K562 (cell line): ENCODE data around the gene CACNA1A. TPM values are rescaled to one million over a fixed set of nuclear protein-coding genes. Genes with fewer than 3 reads are reported as not detected.

Experiments used
- ATAC-seq: fragments of 200-7000 bp; cut with Tn5 transposase; 3 replicates; pipeline ENCODE4 v1.9.1; 2020; ENCODE audit warnings: moderate library complexity
- BruUV-seq: library from RNA; stranded (reverse); fragments of 400-500 nt; replicated peaks from 2 replicates; lab custom pipeline; 2021; lab: Mats Ljungman, UMichigan
- CTCF ChIA-PET: fragments of 300-600 bp; formaldehyde crosslinking; extraction: SDS; loops from one replicate; lab custom pipeline; 2021; ENCODE audit warnings: low intra/inter-chr PET ratio; lab: Yijun Ruan, JAX
- POLR2A ChIA-PET: fragments of 300-600, 350-650 bp; sonication (Branson Sonifier 250); formaldehyde crosslinking; extraction: SDS; loops from one replicate; lab custom pipeline; 2021; ENCODE audit warnings: antibody characterized with exemption, inconsistent platforms; lab: Yijun Ruan, JAX
- DNase-seq, 4 experiments: peaks; one replicate each; pipeline versions ENCODE4 v3.0.0 to v3.0.0-alpha.2; 2011 to 2018; ENCODE audit warnings: low spot score in 3 of 4, mixed read lengths in 3 of 4; ENCODE audit errors: extremely low read depth in 1 of 4
- FAIRE-seq: peaks from 2 replicates; lab custom pipeline; 2011; peaks lifted over from hg19 to GRCh38; lab: Jason Lieb, UNC
- H2AFZ ChIP-seq: 2 replicates; pipeline ENCODE4 v1.6.0; 2011; ENCODE audit warnings: low read depth, low read length, control low read depth, inconsistent platforms
- H3K27ac ChIP-seq: fragments of 200-600 bp; 3 replicates; pipeline ENCODE4 v1.8.0; 2011; ENCODE audit warnings: low read depth, mild to moderate bottlenecking, control low read depth, inconsistent platforms, low read length, moderate library complexity, mixed read lengths; ENCODE audit errors: extremely low read depth
- H3K27me3 ChIP-seq, 2 experiments: fragments of 300-600 bp in 1 of 2; 2 replicates in 1 of 2; 3 replicates in 1 of 2; pipeline versions ENCODE4 v1.6.0 to v1.8.0; 2011; ENCODE audit warnings: inconsistent platforms in 2 of 2, low read length in 2 of 2, mild to moderate bottlenecking in 1 of 2, mixed read lengths in 1 of 2, moderate library complexity in 1 of 2; ENCODE audit not compliant: control insufficient read depth in 2 of 2, insufficient read depth in 2 of 2
- H3K36me3 ChIP-seq: fragments of 300-600 bp; 3 replicates; pipeline ENCODE4 v1.8.0; 2011; ENCODE audit warnings: mild to moderate bottlenecking, low read length, inconsistent platforms; ENCODE audit not compliant: control insufficient read depth, insufficient read depth
- H3K4me1 ChIP-seq, 2 experiments: fragments of 200-600 bp in 1 of 2; replicated peaks in 1 of 2; 2 replicates in 1 of 2; 3 replicates in 1 of 2; pipeline versions ENCODE4 v1.5.1 to v1.8.0; 2011; ENCODE audit warnings: inconsistent platforms in 2 of 2, low read length in 2 of 2, mild to moderate bottlenecking in 1 of 2, mixed read lengths in 1 of 2, moderate library complexity in 1 of 2; ENCODE audit not compliant: control insufficient read depth in 2 of 2, insufficient read depth in 2 of 2
- H3K4me2 ChIP-seq: 2 replicates; pipeline ENCODE4 v1.6.1; 2011; ENCODE audit warnings: low read length, control low read depth, inconsistent platforms, mixed read lengths; ENCODE audit not compliant: insufficient read depth
- H3K4me3 ChIP-seq: fragments of 200-600 bp; sonication (generic), shearing (Covaris generic); 2 replicates; pipeline ENCODE4 v1.5.1; 2016; ENCODE audit warnings: control low read depth, inconsistent platforms
- H3K79me2 ChIP-seq: fragments of 200-600 bp; 3 replicates; pipeline ENCODE4 v1.8.0; 2011; ENCODE audit warnings: low read length, inconsistent platforms; ENCODE audit not compliant: control insufficient read depth, insufficient read depth
- H3K9ac ChIP-seq, 2 experiments: 2 replicates each; pipeline versions ENCODE4 v1.6.0 to v1.6.1; 2011; ENCODE audit warnings: low read depth in 2 of 2, low read length in 2 of 2, control low read depth in 1 of 2, inconsistent platforms in 1 of 2, mild to moderate bottlenecking in 1 of 2, mixed read lengths in 1 of 2; ENCODE audit not compliant: insufficient read depth in 1 of 2
- H3K9me1 ChIP-seq: one replicate; pipeline ENCODE4 v1.6.0; 2011; ENCODE audit warnings: inconsistent platforms, mild to moderate bottlenecking, low read length, moderate library complexity; ENCODE audit not compliant: control insufficient read depth, insufficient read depth
- H3K9me3 ChIP-seq: replicated peaks from 2 replicates; pipeline ENCODE4 v1.5.1; 2011; ENCODE audit warnings: low read depth, low read length, inconsistent platforms; ENCODE audit not compliant: control insufficient read depth, insufficient read depth
- H4K20me1 ChIP-seq: replicated peaks from 2 replicates; pipeline ENCODE4 v1.6.1; 2011; ENCODE audit warnings: low read length, inconsistent platforms, mixed read lengths; ENCODE audit not compliant: control insufficient read depth, insufficient read depth
- DMBX1 ChIP-seq: fragments of 250-450 bp; sonication (Bioruptor Pico); IDR thresholded peaks from 2 replicates; pipeline ENCODE4 v1.8.0; 2022; ENCODE audit warnings: inconsistent platforms, mild to moderate bottlenecking, moderate library complexity, borderline replicate concordance
- E2F1 ChIP-seq: sonication (generic); formaldehyde crosslinking; IDR thresholded peaks from 2 replicates; pipeline ENCODE4 v1.8.1; 2023; ENCODE audit warnings: mild to moderate bottlenecking, missing genetic modification reagents, moderate library complexity
- EHMT2 ChIP-seq: fragments of 450-650 bp; IDR thresholded peaks from 2 replicates; pipeline ENCODE4 v1.6.1; 2018; ENCODE audit warnings: antibody characterized with exemption
- GABPB1 ChIP-seq: sonication (generic); formaldehyde crosslinking; IDR thresholded peaks from 2 replicates; pipeline ENCODE4 v1.8.0; 2022; ENCODE audit warnings: mild to moderate bottlenecking, missing genetic modification reagents
- SREBF2 ChIP-seq: sonication (generic); formaldehyde crosslinking; IDR thresholded peaks from 2 replicates; pipeline ENCODE4 v1.4.0; 2020; ENCODE audit warnings: mild to moderate bottlenecking, missing genetic modification reagents
- TFAP4 ChIP-seq: sonication (generic); formaldehyde crosslinking; IDR thresholded peaks from 2 replicates; pipeline ENCODE4 v1.8.0; 2022; ENCODE audit warnings: missing genetic modification reagents, mild to moderate bottlenecking, moderate library complexity, borderline replicate concordance
- ZBTB40 ChIP-seq, 2 experiments: fragments of 450-650 bp in 1 of 2; sonication (generic) in 1 of 2; formaldehyde crosslinking in 1 of 2; IDR thresholded peaks; 2 replicates each; pipeline versions ENCODE4 v1.7.1 to v1.9.0; 2016 to 2022; ENCODE audit warnings: inconsistent platforms in 1 of 2, mild to moderate bottlenecking in 1 of 2, missing genetic modification reagents in 1 of 2
- ZFP1 ChIP-seq: fragments of 450-650 bp; formaldehyde crosslinking; IDR thresholded peaks from 2 replicates; pipeline ENCODE4 v1.4.0; 2020; ENCODE audit warnings: mild to moderate bottlenecking, mixed read lengths
- WGBS: fragments of 100-300 bp; shearing (Covaris generic); methylation state at CpG from one replicate; pipeline ENCODE4 v1.1.6; 2016; ENCODE audit warnings: low coverage, mixed read lengths; ENCODE audit not compliant: insufficient coverage; ENCODE audit errors: missing lambda C conversion rate; 5-methylcytosine and 5-hydroxymethylcytosine counted together
- in situ Hi-C: fragments of 300-500 bp; cut with MboI; formaldehyde crosslinking; loops from 4 replicates; pipeline ENCODE4 v1.15.0; 2018; ENCODE audit warnings: inconsistent platforms, mixed read lengths
- intact Hi-C: fragments of 100-400 bp; cut with micrococcal nuclease; formaldehyde crosslinking; loops from 2 replicates; pipeline ENCODE4 v1.14.2; 2022
- polyA plus RNA-seq, 8 experiments: library from polyadenylated mRNA; depleted of rRNA in 4 of 8; stranded (reverse) in 5 of 8; unstranded in 3 of 8; fragments of >200 nt; fragmentation: Nextera tagmentation in 2 of 8; fragmentation: Illumina TruSeq in 1 of 8; extraction: Ambion mirVana in 2 of 8; extraction: Trizol in 1 of 8; gene quantifications; 2 replicates each; pipeline versions ENCODE4 v1.2.1 to v1.2.3, GENCODE V29; 2011 to 2014; ENCODE audit warnings: inconsistent platforms in 1 of 8, missing spikeins in 1 of 8
- total RNA-seq, 7 experiments: library from RNA; depleted of rRNA in 6 of 7; stranded (reverse); fragments of >200 nt in 6 of 7; fragmentation: Illumina TruSeq in 2 of 7; extraction: Trizol in 2 of 7; gene quantifications; 2 replicates each; pipeline versions ENCODE4 v1.2.1 to v1.2.3, GENCODE V29; 2011 to 2021; ENCODE audit warnings: low replicate concordance in 1 of 7

The CACNA1A gene
- total and polyA plus RNA-seq, 9 of the 15 experiments (the other 6 are each of a cell fraction or from before 2014, with no cell fraction given): 0.03 to 0.20 (median 0.09) TPM; not detected in 1

DNA sequence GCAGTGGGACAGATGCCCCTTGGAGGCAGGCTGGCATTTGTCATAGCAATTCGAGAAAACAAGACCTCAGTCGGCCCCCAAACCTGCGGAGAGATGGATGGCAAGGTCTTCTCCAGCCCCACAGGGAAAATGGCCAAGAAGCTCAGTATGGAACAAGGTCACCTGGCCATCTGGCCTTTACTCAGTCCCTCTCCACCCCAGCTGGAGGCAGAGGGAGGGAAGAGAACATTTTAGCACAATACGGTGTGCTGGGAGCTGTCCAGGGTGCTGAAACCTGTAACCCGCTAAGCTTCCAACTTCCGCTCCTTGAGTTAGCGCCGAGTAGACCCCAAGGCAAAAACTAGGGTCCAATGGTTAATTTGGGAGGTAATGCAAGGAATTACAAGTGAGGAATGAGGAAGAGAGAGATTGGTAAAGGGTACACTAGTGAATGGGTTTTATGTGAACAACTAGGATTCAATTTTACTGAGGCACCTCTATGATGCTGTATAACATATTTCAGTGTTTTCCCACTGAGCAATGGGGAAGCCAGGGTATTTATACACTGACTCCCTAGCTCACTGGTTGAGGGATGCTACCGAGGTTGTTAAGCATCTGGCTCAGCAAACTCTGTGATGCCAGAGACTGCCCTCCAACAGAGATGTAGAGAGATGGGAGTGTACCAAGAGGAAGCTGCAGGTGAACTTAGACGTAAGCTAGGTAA, 64.3 kb downstream of the CACNA1A start:
- 4% methylated on average over 10 of the region's 10 CpGs for WGBS
- H3K9me3 ChIP-seq: no peaks in the 10 kb centered on the region
- ATAC-seq (peak; percentile 79), DNase-seq (peak; percentile 64 to 74 (median 68)), FAIRE-seq (peak; percentile 86)
- no peaks in the 10 kb centered on the region; a peak in 1 of 5 replicates for H3K27me3 ChIP-seq
- intact Hi-C loops (loop anchor here (10.0 kb wide), 1 partner anchor 143 kb away; no protein-coding TSS in a partner anchor), in situ Hi-C loops (no loop called here)
- no peak overlapping the region for H3K9ac ChIP-seq
- ChIA-PET POLR2A (interaction anchor here (0.6 to 1.6 kb wide), 5 partner anchors 9 to 416 kb away, joined by 3 to 5 read pairs (median 3); no protein-coding TSS in a partner anchor), CTCF (interaction anchor here (0.6 kb wide), 1 partner anchor 61 kb away, joined by 3 read pairs; no protein-coding TSS in a partner anchor)
- H3K27ac ChIP-seq: no peak overlapping the region
- peaks cover 3% of the 10 kb centered on the region; the same call in 1 of the 2 replicates for H4K20me1 ChIP-seq
- no TSS peak for BruUV-seq
- no peaks in the 10 kb centered on the region for H3K4me1 ChIP-seq
- H3K36me3 ChIP-seq: no peaks in the 10 kb centered on the region
- no peak overlapping the region for H3K4me2 ChIP-seq
- no peak overlapping the region for H3K4me3 ChIP-seq
- H2AFZ ChIP-seq: no peak overlapping the region
- no peaks in the 10 kb centered on the region for H3K9me1 ChIP-seq
- no peaks in the 10 kb centered on the region for H3K79me2 ChIP-seq
- TF ChIP-seq SREBF2 (CRISPR knock-in tag) (no peak), GABPB1 (peak; percentile 31; the same call in 1 of the 2 replicates), E2F1 (CRISPR knock-in tag) (no peak), ZFP1 (no peak), DMBX1 (peak; percentile 26; the same call in 1 of the 2 replicates), EHMT2 (peak; percentile 98), TFAP4 (CRISPR knock-in tag) (peak; percentile 52; the same call in 1 of the 2 replicates), ZBTB40 (IDR thresholded peaks at IDR 0.05) (0 out of 2 replicates have a peak, but pooled peaks have one; percentile 40), ZBTB40 (CRISPR knock-in tag; IDR thresholded peaks at IDR 0.05) (no peak)
